Lower leg skin (tissue), 4 donors: Measurements from ENCODE around the gene NAT8L. TPM values are rescaled to one million over a fixed set of nuclear protein-coding genes. Genes with fewer than 3 reads are reported as not detected.

Experiments
- DNase-seq, 2 donors: peaks; one replicate each; pipeline ENCODE4 v3.0.0-alpha.2; 2019; ENCODE audit warnings: low spot score in 2 of 2
- H3K4me3 ChIP-seq: fragments of 200-600 bp; sonication (generic); 2 replicates; pipeline ENCODE4 v1.5.1; 2017; ENCODE audit warnings: mild to moderate bottlenecking, low read depth; ENCODE audit not compliant: poor library complexity, severe bottlenecking
- CTCF ChIP-seq, 3 donors: fragments of 450-650 bp; IDR thresholded peaks; one replicate each; pipeline ENCODE4 v1.5.1; 2016; ENCODE audit warnings: antibody characterized with exemption in 3 of 3, mild to moderate bottlenecking in 3 of 3, moderate library complexity in 2 of 3
- POLR2A ChIP-seq, 2 donors: fragments of 450-650 bp; IDR thresholded peaks; one replicate each; pipeline ENCODE4 v1.6.1; 2016 to 2017; ENCODE audit warnings: antibody characterized with exemption in 2 of 2, mild to moderate bottlenecking in 1 of 2, moderate library complexity in 1 of 2
- WGBS, 2 donors: methylation state at CpG; one replicate each; pipeline ENCODE4 v1.1.5; 2018; 5-methylcytosine and 5-hydroxymethylcytosine counted together
- intact Hi-C: fragments of 100-400 bp; cut with DNase I; formaldehyde crosslinking; loops from one replicate; pipeline ENCODE4 v1.15.0; 2023; ENCODE audit warnings: low total_unique reads
- total RNA-seq, 4 donors: library from RNA; depleted of rRNA; stranded (reverse); fragments of >200 nt; gene quantifications; one replicate each; pipeline ENCODE4 v1.1.0, GENCODE V29; 2016

Gene NAT8L
- total RNA-seq, 4 donors from 2014 or later: 0.39 to 1.4 (median 0.97) TPM

- DNase-seq: no peak
- intact Hi-C loops: no loop called here
- 59 to 73% methylated on average over 6 of the region's 6 CpGs for WGBS, 2 donors
- TF ChIP-seq POLR2A (IDR thresholded peaks at IDR 0.05) (no peak), CTCF (IDR thresholded peaks at IDR 0.05) (no peak)
- no peak overlapping the region for H3K4me3 ChIP-seq
These were observed 4.9 kb upstream of the NAT8L start for GRCh38 chr4:2054217-2054616.

DNA sequence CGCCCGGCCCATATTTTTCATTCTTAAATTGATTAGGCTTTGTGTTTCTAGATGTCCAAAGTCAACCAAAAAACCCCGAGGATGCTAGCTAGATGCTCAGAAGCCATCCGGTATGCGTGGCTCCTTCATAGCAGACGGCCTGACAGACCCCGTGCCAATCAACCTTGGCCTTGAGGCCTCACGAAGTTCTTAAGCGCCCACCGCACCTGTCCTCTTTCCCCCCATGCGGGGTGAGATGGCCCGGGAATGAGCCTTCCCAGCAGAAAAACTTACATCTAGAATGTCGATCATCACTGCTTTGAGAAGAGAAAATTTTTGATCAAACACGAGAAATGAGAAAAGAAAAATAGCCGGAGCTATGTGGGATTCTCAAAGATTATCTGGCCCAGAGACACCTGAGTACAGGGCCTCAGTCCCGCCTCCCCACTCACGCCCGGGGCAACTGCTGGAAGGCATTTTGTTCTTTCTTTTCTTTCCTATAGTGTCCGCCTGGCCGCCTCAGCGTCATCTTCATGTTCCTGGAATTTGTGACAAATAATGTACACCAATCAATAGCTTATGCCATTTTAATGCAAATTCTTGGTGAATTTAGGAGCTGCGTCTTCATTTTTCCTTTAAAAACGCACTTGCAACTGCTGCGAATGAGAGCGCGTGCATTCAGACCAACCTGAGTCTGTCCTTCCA is 1.6 kb upstream of the NAT8L start:
- intact Hi-C loops: no loop called here
- no peak for TF ChIP-seq CTCF (IDR thresholded peaks at IDR 0.05)
- TF ChIP-seq POLR2A (IDR thresholded peaks at IDR 0.05): no peak
- no peak for DNase-seq
- H3K4me3 ChIP-seq: no peak overlapping the region
- WGBS, 2 donors: 69 to 74% methylated on average over 26 of the region's 26 CpGs

DNA sequence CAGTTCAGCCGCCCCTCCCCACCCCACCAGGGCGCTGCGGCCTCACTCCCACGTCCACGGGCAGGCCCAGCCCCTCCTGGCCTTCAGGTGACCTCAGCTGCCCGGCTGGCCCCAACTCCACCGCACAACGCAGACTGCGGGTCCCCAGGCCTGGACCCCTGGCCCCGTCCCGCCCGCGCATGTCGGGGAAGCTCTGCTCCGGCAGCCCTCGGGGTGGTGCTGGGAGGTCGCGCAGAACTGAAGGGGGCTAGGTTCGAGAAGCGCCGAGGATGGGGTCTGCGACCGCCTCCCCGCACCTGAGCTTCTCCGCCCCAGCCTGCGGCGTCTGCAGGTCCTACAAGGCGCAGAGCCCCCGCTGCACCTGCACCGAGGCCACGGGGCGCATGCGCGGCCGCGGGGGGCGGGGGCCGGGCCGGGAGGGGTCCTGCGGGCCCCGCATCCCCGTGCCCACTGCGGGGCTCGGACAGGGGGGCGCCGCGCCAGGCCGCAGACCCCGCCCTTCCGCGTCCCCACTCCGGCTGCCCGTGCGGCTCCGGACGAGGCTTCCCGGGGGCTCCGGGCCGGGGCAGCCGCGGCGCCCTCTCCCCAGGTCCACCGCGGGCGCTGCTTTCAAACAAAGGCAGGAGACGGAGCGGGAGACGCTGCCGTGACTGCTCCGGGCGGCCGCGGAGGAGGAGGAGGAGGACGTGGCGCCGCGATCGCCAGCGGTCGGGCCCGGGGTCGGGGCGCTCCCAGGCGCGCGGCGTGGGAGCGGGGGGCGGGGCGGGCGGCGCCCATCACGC is 672 bp upstream of the NAT8L start:
- no peak overlapping the region for H3K4me3 ChIP-seq
- no peak for DNase-seq
- TF ChIP-seq CTCF (IDR thresholded peaks at IDR 0.05) (no peak), POLR2A (IDR thresholded peaks at IDR 0.05) (no peak)
- 3 to 4% methylated on average over 16 to 20 of the region's 93 CpGs for WGBS, 2 donors
- intact Hi-C loops: no loop called here

DNA sequence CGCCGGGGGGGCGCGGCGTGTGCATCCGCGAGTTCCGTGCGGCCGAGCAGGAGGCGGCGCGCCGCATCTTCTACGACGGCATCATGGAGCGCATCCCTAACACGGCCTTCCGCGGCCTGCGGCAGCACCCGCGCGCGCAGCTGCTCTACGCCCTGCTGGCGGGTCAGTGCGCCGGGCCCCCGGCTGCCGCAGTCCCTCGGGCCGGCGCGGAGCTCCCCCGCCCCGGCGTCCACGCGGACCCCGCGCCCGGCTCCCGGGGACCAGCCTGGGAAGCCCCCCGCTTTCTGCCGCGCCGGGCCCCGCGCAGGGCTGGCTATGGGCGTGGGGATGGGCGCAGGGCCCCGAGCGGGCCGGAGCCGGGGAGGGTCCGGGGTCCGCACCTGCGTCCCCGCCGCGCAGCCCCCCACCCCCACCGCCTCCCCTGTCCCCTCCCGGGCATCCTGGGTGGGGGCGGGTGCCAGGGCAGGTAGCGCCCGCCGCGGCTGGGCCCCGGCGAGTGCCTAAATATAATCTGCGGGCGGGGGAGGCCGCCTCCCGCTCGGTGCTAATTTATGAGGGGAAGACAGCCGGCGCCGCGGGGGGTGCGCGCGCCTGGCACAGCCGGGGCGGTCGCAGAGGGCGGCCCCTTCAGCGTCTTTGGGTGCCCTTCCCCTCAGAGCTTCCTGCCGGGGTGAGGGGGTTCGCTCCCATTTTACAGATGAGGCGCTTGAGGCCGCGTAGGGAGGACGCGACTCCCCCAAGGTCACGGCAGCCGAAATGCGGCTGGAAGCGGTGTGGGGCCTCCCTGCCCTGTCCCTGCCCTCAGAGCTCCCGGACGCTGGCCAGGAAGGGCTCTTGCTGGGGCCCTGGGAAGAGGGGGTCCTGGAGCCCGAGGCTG is 837 bp downstream of the NAT8L start:
- no peak for DNase-seq

More for the DNA sequence above, 837 bp downstream of the NAT8L start:
- H3K4me3 ChIP-seq: peak overlapping the region; percentile 6
- intact Hi-C loops: loop anchor here (10.0 kb wide), 1 partner anchor 1555 kb away; no protein-coding TSS in a partner anchor
- 3 to 5% methylated on average over 23 to 32 of the region's 102 CpGs for WGBS, 2 donors
- TF ChIP-seq POLR2A (IDR thresholded peaks at IDR 0.05): no peak
- no peak for TF ChIP-seq CTCF (IDR thresholded peaks at IDR 0.05)
